B cell (primary cell): ENCODE measurements around the gene TECPR2.

Source experiments
- EZH2 ChIP-seq: IDR thresholded peaks from 2 replicates; pipeline ENCODE4 v1.6.1; 2012; ENCODE audit warnings: borderline replicate concordance, low read depth, mild to moderate bottlenecking, moderate library complexity, low read length; ENCODE audit not compliant: insufficient read depth, poor library complexity, severe bottlenecking
- TF ChIP-seq, protein P1 (sequence below): fragments of 200-600 bp; IDR thresholded peaks from one replicate; pipeline ENCODE4 v1.8.0; 2022; ENCODE audit warnings: antibody characterized with exemption, mild to moderate bottlenecking

- TF ChIP-seq EZH2 = no peak
- TF ChIP-seq, protein P1, sequence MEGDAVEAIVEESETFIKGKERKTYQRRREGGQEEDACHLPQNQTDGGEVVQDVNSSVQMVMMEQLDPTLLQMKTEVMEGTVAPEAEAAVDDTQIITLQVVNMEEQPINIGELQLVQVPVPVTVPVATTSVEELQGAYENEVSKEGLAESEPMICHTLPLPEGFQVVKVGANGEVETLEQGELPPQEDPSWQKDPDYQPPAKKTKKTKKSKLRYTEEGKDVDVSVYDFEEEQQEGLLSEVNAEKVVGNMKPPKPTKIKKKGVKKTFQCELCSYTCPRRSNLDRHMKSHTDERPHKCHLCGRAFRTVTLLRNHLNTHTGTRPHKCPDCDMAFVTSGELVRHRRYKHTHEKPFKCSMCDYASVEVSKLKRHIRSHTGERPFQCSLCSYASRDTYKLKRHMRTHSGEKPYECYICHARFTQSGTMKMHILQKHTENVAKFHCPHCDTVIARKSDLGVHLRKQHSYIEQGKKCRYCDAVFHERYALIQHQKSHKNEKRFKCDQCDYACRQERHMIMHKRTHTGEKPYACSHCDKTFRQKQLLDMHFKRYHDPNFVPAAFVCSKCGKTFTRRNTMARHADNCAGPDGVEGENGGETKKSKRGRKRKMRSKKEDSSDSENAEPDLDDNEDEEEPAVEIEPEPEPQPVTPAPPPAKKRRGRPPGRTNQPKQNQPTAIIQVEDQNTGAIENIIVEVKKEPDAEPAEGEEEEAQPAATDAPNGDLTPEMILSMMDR = no peak
Measured at GRCh38 chr14:102514987-102515733, 152.4 kb downstream of the TECPR2 start.
